HG03103 (cell line): ENCODE measurements around the gene SLC51B.
"Not testable (repeated sequence)": the region's sequence is repeated elsewhere in the genome, so short reads cannot be mapped to it uniquely, and the experiment has no call there.

Source experiments
- ATAC-seq: cut with Tn5 transposase; IDR thresholded peaks from one replicate; pipeline ENCODE4 v1.9.1; 2021; ENCODE audit warnings: low read depth; ENCODE audit not compliant: unreplicated experiment

The SLC51B gene

GRCh38 chr15:65082303-65082953, 37.2 kb downstream of the SLC51B start:
- no peak for ATAC-seq

GRCh38 chr15:65083262-65083701, 38.1 kb downstream of the SLC51B start:
- ATAC-seq: no peak

- no peak for ATAC-seq
Measured at GRCh38 chr15:65084500-65085206, 39.5 kb downstream of the SLC51B start.

- no peak for ATAC-seq
Measured at GRCh38 chr15:65085207-65085753, 40.1 kb downstream of the SLC51B start.

GRCh38 chr15:65085990-65086679, 40.9 kb downstream of the SLC51B start:
- no peak for ATAC-seq

- no peak for ATAC-seq
Measured at GRCh38 chr15:65086680-65087111, 41.5 kb downstream of the SLC51B start.

- no peak for ATAC-seq
Measured at GRCh38 chr15:65087411-65087810, 42.2 kb downstream of the SLC51B start.

- no peak for ATAC-seq
Measured at GRCh38 chr15:65087873-65088642, 42.9 kb downstream of the SLC51B start.

- no peak for ATAC-seq
Measured at GRCh38 chr15:65088643-65089021, 43.4 kb downstream of the SLC51B start.

- no peak for ATAC-seq
Measured at GRCh38 chr15:65089206-65089824, 44.1 kb downstream of the SLC51B start.

- ATAC-seq: no peak
Measured at GRCh38 chr15:65091946-65092770, 47.0 kb downstream of the SLC51B start.

GRCh38 chr15:65092911-65093792, 48.0 kb downstream of the SLC51B start:
- ATAC-seq: no peak

- not testable (repeated sequence) for ATAC-seq
Measured at GRCh38 chr15:65093793-65094170, 48.6 kb downstream of the SLC51B start.

- ATAC-seq: no peak
Measured at GRCh38 chr15:65094294-65094995, 49.3 kb downstream of the SLC51B start.

GRCh38 chr15:65095011-65095746, 50.0 kb downstream of the SLC51B start:
- ATAC-seq: no peak

- ATAC-seq: no peak
Measured at GRCh38 chr15:65095747-65096104, 50.5 kb downstream of the SLC51B start.
